ENCODE data around the gene OPTN.

The OPTN gene

GRCh38 chr10:13136651-13137050, 36.7 kb downstream of the OPTN start:
- TF ChIP-seq GATA2 (IDR thresholded peaks at IDR 0.05; ENCODE audit: low read depth, low read length), result no peak
- no peak for TF ChIP-seq GATA3 (IDR thresholded peaks at IDR 0.05; ENCODE audit: low read depth, low read length)

- TF ChIP-seq GATA2 (IDR thresholded peaks at IDR 0.05; ENCODE audit: low read depth, low read length) (no peak), GATA3 (IDR thresholded peaks at IDR 0.05; ENCODE audit: low read depth, low read length) (no peak)
Measured at GRCh38 chr10:13139150-13139549, 39.2 kb downstream of the OPTN start.

- TF ChIP-seq GATA3 (IDR thresholded peaks at IDR 0.05; ENCODE audit: low read depth, low read length) (no peak), GATA2 (IDR thresholded peaks at IDR 0.05; ENCODE audit: low read depth, low read length) (no peak)
Measured at GRCh38 chr10:13139676-13140075, 39.7 kb downstream of the OPTN start.

GRCh38 chr10:13140627-13141190, 40.7 kb downstream of the OPTN start:
- no peak for TF ChIP-seq GATA3 (IDR thresholded peaks at IDR 0.05; ENCODE audit: low read depth, low read length)
- no peak for TF ChIP-seq GATA2 (IDR thresholded peaks at IDR 0.05; ENCODE audit: low read depth, low read length)

GRCh38 chr10:13143766-13144165, 43.8 kb downstream of the OPTN start:
- TF ChIP-seq GATA3 (IDR thresholded peaks at IDR 0.05; ENCODE audit: low read depth, low read length) (no peak), GATA2 (IDR thresholded peaks at IDR 0.05; ENCODE audit: low read depth, low read length) (no peak)

- TF ChIP-seq GATA2 (IDR thresholded peaks at IDR 0.05; ENCODE audit: low read depth, low read length), result no peak
- no peak for TF ChIP-seq GATA3 (IDR thresholded peaks at IDR 0.05; ENCODE audit: low read depth, low read length)
Measured at GRCh38 chr10:13144814-13145213, 44.9 kb downstream of the OPTN start.

GRCh38 chr10:13146379-13146778, 46.4 kb downstream of the OPTN start:
- TF ChIP-seq GATA3 (IDR thresholded peaks at IDR 0.05; ENCODE audit: low read depth, low read length) (no peak), GATA2 (IDR thresholded peaks at IDR 0.05; ENCODE audit: low read depth, low read length) (no peak)

- TF ChIP-seq GATA3 (IDR thresholded peaks at IDR 0.05; ENCODE audit: low read depth, low read length) (no peak), GATA2 (IDR thresholded peaks at IDR 0.05; ENCODE audit: low read depth, low read length) (no peak)
Measured at GRCh38 chr10:13147161-13147560, 47.2 kb downstream of the OPTN start.

- no peak for TF ChIP-seq GATA3 (IDR thresholded peaks at IDR 0.05; ENCODE audit: low read depth, low read length)
- TF ChIP-seq GATA2 (IDR thresholded peaks at IDR 0.05; ENCODE audit: low read depth, low read length), result no peak
Measured at GRCh38 chr10:13152296-13152695, 52.3 kb downstream of the OPTN start.

- no peak for TF ChIP-seq GATA3 (IDR thresholded peaks at IDR 0.05; ENCODE audit: low read depth, low read length)
- TF ChIP-seq GATA2 (IDR thresholded peaks at IDR 0.05; ENCODE audit: low read depth, low read length), result no peak
Measured at GRCh38 chr10:13158401-13158800, 58.4 kb downstream of the OPTN start.

- TF ChIP-seq GATA2 (IDR thresholded peaks at IDR 0.05; ENCODE audit: low read depth, low read length) (no peak), GATA3 (IDR thresholded peaks at IDR 0.05; ENCODE audit: low read depth, low read length) (no peak)
Measured at GRCh38 chr10:13160934-13161856, 61.2 kb downstream of the OPTN start, which contains the start of gene MCM10. Gene MCM10, plus strand, starts transcription at chr10:13161558. Its CDS starts 2,645 bp downstream, at chr10:13164203.

- TF ChIP-seq GATA3 (IDR thresholded peaks at IDR 0.05; ENCODE audit: low read depth, low read length), result no peak
- TF ChIP-seq GATA2 (IDR thresholded peaks at IDR 0.05; ENCODE audit: low read depth, low read length), result no peak
Measured at GRCh38 chr10:13161857-13162271, 61.9 kb downstream of the OPTN start.

GRCh38 chr10:13163859-13164258, 63.9 kb downstream of the OPTN start:
- TF ChIP-seq GATA3 (IDR thresholded peaks at IDR 0.05; ENCODE audit: low read depth, low read length) (no peak), GATA2 (IDR thresholded peaks at IDR 0.05; ENCODE audit: low read depth, low read length) (no peak)

GRCh38 chr10:13165177-13165576, 65.2 kb downstream of the OPTN start:
- TF ChIP-seq GATA2 (IDR thresholded peaks at IDR 0.05; ENCODE audit: low read depth, low read length) (no peak), GATA3 (IDR thresholded peaks at IDR 0.05; ENCODE audit: low read depth, low read length) (no peak)

GRCh38 chr10:13167568-13167967, 67.6 kb downstream of the OPTN start:
- TF ChIP-seq GATA2 (IDR thresholded peaks at IDR 0.05; ENCODE audit: low read depth, low read length) (no peak), GATA3 (IDR thresholded peaks at IDR 0.05; ENCODE audit: low read depth, low read length) (no peak)

Measured in SH-SY5Y (cell line).